Activated CD4-positive, alpha-beta T cell treated with anti-CD3 and anti-CD28 coated beads for 1 hour (primary cell): ENCODE results near the gene TIMM22.
"Not testable (repeated sequence)": the region's sequence is repeated elsewhere in the genome, so short reads cannot be mapped to it uniquely, and the experiment has no call there.

Experiments
- DNase-seq: peaks from one replicate; pipeline ENCODE4 v3.0.0-alpha.2; 2020

The TIMM22 gene

GRCh38 chr17:1040216-1040600 lies 43.3 kb downstream of the TIMM22 start:
- DNase-seq, result no peak

DNA sequence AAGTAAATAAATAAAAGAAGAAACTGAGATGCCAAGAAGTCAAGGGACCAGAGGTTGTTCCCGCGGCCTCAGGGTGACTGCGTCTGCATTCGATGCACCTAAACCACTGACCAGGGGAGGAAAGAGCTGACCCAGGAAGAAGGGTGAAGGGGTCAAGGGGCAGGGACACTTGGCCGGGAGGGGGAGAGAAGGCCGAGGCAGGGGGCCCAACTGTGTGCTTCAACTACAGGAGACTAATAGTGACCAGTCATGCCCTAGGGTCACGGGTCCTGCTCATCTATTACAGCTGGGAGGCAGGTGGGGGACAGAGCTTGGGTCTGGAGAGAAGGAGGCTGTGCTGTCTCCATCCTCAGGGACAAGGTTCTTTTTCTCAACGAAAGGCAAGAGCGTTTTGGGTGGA lies 44.8 kb downstream of the TIMM22 start:
- no peak for DNase-seq

- no peak for DNase-seq
These were observed 45.6 kb downstream of the TIMM22 start for GRCh38 chr17:1042486-1042885.

GRCh38 chr17:1043601-1044251 lies 46.8 kb downstream of the TIMM22 start:
- no peak for DNase-seq

DNA sequence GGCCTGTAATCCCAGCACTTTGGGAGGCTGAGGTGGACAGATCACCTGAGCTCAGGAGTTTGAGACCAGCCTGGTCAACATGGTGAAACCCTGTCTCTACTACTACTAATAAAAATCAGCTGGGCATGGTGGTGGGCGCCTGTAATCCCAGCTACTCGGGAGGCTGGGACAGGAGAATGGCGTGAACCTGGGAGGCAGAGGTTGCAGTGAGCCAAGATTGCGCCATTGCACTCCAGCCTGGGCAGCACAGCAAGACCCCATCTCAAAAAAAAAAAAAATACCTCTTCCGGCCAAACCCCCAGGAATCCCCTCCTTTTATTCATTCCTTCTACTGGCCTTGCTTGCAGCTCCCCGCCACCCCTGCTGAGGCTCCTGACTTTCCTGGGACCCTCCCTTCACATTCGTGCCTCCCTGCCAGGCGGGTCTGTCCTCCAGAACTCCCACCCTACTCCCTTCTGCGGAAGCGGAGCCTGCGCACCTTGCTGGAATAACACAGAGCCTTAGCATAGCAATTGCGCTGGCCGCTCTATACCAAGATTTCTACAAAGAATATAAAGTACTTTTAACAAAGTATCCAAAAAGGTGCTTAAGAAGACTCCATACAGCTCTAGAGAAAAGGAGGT lies 47.6 kb downstream of the TIMM22 start:
- DNase-seq, result not testable (repeated sequence)

- no peak for DNase-seq
These were observed 48.5 kb downstream of the TIMM22 start for GRCh38 chr17:1045456-1045855.

DNA sequence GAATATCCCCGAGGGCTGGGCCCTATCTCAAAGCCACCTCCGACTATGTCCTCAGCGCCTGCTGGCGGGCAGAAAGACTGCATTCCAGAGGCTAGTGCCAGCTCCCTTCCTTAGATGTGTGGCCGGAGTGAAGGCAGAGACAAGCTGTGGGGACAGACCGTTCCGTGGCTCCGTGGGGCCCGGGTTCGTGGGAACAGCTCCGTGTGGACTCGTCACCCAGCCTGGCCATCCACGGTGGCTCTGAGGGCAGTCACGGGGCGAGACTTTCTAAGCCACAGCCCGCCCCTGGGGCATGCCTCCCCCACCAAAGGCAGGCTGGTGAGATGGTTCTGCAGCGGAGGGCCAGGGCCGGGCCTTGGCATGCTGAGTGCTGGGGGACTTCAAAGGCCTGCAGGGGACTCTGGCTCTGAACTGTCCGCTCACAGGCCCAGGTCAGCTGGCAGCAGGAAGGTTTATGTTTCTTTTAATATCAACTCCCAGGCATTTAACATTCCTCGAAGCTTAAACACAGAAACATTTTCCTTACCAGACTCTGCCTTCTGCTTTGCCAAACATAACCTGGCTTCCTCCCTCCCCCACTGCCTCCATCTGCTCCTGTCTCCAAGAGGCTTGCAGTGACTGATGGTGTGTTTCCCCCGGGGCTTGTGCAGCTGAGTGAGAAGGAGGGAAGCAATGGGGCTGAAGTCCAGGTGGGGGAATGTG lies 50.4 kb downstream of the TIMM22 start:
- DNase-seq, result no peak

- DNase-seq, result no peak
These were observed 51.0 kb downstream of the TIMM22 start for GRCh38 chr17:1047879-1048470.

- not testable (repeated sequence) for DNase-seq
These were observed 51.7 kb downstream of the TIMM22 start for GRCh38 chr17:1048516-1049115.

DNA sequence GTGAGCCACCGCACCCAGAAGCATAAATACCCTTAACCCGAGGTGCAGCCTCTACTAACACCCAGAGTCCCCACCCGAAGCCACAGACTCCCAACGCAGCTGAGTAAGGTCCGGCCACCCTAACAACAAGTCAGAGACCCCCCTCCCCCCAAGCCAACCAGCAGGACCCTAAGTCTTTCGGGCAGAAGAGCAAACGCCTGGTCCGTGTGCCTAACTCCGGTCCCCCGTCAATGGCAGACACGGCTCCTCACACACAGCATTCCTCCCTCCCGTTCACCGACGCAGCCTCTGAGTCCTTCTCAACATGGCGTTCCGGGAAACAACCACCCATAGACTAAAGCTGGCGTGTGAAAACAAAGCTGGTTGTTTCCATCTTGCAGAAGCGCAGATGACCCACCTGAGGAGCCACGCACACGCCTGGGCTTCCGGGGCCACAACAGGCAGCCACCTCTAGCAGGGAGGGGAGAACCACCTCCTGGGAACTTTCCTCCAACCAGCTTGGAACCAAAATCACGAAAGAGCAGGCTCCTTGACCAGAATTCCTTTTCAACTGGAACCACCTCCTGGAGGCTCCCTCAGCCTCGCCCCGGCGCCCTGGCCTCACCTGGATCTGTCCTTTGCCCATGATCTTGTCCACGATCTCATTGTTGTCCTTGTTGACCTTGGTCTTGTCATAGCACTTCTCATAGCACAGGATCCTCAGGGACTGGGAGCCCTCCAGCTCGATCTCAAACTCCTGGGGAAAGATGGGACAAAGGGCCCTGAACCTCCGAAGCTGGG lies 52.7 kb downstream of the TIMM22 start:
- no peak for DNase-seq

DNA sequence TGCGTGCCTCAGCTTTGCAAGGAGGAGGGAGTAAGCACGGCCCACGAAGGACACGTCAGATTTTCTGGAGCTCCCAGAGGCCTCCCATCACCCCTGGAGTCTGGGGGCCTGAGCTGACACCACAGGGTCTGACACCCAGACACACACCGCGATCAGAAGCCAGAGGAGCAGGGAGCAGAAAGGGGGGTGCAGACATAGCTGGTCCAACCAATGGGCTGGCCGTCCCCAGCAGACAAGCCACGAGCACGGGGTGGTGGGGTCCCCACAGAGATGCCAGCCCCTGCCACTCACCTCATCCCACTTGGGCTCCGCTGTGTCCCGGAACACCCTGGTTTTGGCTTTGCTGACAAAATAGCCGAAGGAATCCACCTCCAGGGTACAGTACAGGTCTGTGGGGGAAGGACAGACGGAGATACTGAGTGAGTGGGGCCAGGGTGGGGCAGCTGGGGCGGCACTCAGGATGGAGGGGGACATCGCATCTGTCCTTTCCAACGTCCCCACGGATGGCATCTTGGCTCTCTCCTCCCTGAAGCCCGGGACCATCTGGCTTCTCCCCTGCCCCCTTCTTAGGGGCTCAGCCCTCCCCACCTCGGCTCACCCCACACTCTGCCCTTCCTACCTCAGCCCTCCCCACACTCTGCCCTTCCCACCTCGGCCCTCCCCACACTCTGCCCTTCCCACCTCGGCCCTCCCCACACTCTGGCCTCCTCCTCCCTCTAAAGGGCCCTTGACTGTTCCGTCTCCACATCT lies 53.5 kb downstream of the TIMM22 start:
- no peak for DNase-seq

GRCh38 chr17:1050996-1051925 lies 54.3 kb downstream of the TIMM22 start:
- no peak for DNase-seq
